Suprapubic skin (tissue), 4 donors: ENCODE data around the gene ST6GALNAC1. TPM values are rescaled to one million over a fixed set of nuclear protein-coding genes. Genes with fewer than 3 reads are reported as not detected.

ENCODE experiments used
- DNase-seq, 2 donors: peaks; one replicate each; pipeline ENCODE4 v3.0.0-alpha.2; 2019; ENCODE audit warnings: low spot score in 2 of 2
- H3K27ac ChIP-seq: fragments of 200-600 bp; sonication (generic); one replicate; pipeline ENCODE4 v1.5.1; 2019
- H3K27me3 ChIP-seq: fragments of 200-600 bp; sonication (generic); one replicate; pipeline ENCODE4 v1.5.1; 2019
- H3K36me3 ChIP-seq: fragments of 200-600 bp; sonication (generic); one replicate; pipeline ENCODE4 v1.5.1; 2019
- H3K4me1 ChIP-seq: fragments of 200-600 bp; sonication (generic); one replicate; pipeline ENCODE4 v1.5.1; 2019
- H3K4me3 ChIP-seq: fragments of 200-600 bp; sonication (generic); one replicate; pipeline ENCODE4 v1.5.1; 2019; ENCODE audit warnings: mild to moderate bottlenecking
- H3K9me3 ChIP-seq: fragments of 200-600 bp; sonication (generic); one replicate; pipeline ENCODE4 v1.5.1; 2019
- EP300 ChIP-seq: sonication (generic); formaldehyde crosslinking; IDR thresholded peaks from one replicate; pipeline ENCODE4 v1.6.1; 2017; ENCODE audit warnings: antibody characterized with exemption
- POLR2A ChIP-seq, 2 donors: fragments of 450-650 bp; IDR thresholded peaks; one replicate each; pipeline ENCODE4 v1.6.1; 2017; ENCODE audit warnings: antibody characterized with exemption in 2 of 2, mild to moderate bottlenecking in 2 of 2, moderate library complexity in 2 of 2
- POLR2AphosphoS5 ChIP-seq, 3 donors: sonication (generic); formaldehyde crosslinking; IDR thresholded peaks; one replicate each; pipeline ENCODE4 v1.6.1; 2017; ENCODE audit warnings: antibody characterized with exemption in 3 of 3
- WGBS: methylation state at CpG from one replicate; pipeline ENCODE4 v1.1.5; 2018; 5-methylcytosine and 5-hydroxymethylcytosine counted together
- total RNA-seq, 4 donors: library from RNA; depleted of rRNA; stranded (reverse); fragments of >200 nt; gene quantifications; one replicate each; pipeline ENCODE4 v1.1.0, GENCODE V29; 2016
- TF ChIP-seq, protein P1 (sequence below), 2 donors: fragments of 200-600 bp in 1 of 2; fragments of 450-650 bp in 1 of 2; sonication (generic) in 1 of 2; IDR thresholded peaks; one replicate each; pipeline ENCODE4 v1.5.1; 2016 to 2019; ENCODE audit warnings: antibody characterized with exemption in 2 of 2, mild to moderate bottlenecking in 1 of 2, moderate library complexity in 1 of 2

Gene ST6GALNAC1, protein sequence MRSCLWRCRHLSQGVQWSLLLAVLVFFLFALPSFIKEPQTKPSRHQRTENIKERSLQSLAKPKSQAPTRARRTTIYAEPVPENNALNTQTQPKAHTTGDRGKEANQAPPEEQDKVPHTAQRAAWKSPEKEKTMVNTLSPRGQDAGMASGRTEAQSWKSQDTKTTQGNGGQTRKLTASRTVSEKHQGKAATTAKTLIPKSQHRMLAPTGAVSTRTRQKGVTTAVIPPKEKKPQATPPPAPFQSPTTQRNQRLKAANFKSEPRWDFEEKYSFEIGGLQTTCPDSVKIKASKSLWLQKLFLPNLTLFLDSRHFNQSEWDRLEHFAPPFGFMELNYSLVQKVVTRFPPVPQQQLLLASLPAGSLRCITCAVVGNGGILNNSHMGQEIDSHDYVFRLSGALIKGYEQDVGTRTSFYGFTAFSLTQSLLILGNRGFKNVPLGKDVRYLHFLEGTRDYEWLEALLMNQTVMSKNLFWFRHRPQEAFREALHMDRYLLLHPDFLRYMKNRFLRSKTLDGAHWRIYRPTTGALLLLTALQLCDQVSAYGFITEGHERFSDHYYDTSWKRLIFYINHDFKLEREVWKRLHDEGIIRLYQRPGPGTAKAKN
- 1 to 10 TPM in 3 of 4 donors, under 1 TPM in 1; 0.38 to 3.7 (median 1.3) TPM for total RNA-seq

DNA sequence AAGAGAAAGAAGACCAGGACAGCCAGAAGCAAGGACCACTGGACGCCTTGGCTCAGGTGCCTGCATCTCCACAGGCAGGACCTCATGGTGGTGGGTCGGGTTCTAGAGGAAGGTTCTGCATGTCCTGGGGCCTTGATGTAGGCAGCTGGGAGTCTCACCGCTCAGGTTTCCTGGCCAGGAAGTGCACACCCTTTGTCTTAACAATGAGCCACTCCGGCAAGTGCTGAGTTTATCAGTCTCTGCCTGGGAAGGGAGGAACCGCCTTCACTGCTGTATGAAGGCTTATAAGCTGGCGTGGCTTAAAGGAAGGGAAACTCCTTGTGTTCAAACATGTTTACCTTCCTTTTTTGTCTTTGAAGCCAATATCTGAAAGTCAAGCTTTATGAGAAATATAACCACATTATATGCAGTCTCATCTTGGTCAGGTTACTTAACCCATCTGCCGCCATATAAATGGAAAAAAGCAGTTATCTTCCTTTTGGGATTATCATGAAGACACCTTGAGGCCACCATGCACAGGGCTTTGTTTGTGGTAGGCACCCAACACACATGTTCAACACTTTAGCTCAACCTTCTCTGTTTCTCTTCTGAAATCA, at the start of gene ST6GALNAC1:
Gene ST6GALNAC1, minus strand, starts transcription at position 205 of the 596 bp plus-strand sequence. Its CDS starts 119 bp downstream, at position 86.
- Histone ChIP-seq H3K4me1 (peaks cover 11% of the 10 kb centered on the region), H3K9me3 (no peaks in the 10 kb centered on the region)
- WGBS = 52% methylated on average over 7 of the region's 7 CpGs

DNA sequence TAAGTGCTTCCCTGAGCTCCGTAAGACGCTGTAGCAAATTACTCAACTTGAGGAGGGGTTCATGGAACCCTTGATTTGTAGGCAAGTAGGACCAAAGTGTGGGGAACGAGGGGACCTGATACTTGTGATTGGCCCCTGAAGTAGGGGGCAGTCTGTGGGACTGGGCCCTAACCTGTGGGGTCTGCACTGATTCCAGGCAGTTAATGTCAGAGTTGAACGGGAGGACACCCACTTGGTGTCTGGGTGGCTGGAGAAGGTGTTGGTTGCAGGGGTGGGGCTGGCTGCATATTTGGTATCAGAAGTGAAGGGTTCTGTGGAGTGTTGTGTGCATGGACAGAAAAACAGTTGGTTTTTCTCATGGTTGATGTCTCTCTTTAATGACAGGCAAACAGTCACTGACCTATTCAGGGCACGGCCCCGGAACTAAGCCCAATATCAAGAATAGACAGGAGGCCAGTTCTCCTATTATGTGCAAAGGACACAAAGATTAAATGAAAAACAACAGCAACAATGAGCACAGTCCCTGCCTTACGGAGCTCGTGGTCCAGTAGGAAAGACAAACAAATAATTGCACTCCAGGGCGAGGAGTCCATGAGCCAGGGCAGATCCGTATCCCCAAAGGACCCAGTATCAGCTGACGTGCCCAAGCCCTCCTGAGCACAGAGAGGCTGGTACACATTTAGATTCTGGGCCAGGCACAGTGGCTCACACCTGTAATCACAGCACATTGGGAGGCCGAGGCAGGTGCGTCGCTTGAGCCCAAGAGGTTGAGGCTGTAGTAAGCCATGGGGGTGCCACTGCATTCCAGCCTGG, 48.0 kb upstream of the ST6GALNAC1 start:
- DNase-seq = no peak
- no peaks in the 10 kb centered on the region for H3K36me3 ChIP-seq
- TF ChIP-seq POLR2AphosphoS5 (IDR thresholded peaks at IDR 0.05) (no peak), EP300 (no peak), POLR2A (IDR thresholded peaks at IDR 0.05) (no peak)
- TF ChIP-seq, protein P1, sequence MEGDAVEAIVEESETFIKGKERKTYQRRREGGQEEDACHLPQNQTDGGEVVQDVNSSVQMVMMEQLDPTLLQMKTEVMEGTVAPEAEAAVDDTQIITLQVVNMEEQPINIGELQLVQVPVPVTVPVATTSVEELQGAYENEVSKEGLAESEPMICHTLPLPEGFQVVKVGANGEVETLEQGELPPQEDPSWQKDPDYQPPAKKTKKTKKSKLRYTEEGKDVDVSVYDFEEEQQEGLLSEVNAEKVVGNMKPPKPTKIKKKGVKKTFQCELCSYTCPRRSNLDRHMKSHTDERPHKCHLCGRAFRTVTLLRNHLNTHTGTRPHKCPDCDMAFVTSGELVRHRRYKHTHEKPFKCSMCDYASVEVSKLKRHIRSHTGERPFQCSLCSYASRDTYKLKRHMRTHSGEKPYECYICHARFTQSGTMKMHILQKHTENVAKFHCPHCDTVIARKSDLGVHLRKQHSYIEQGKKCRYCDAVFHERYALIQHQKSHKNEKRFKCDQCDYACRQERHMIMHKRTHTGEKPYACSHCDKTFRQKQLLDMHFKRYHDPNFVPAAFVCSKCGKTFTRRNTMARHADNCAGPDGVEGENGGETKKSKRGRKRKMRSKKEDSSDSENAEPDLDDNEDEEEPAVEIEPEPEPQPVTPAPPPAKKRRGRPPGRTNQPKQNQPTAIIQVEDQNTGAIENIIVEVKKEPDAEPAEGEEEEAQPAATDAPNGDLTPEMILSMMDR (IDR thresholded peaks at IDR 0.05) = no peak
- no peak overlapping the region for H3K27ac ChIP-seq
- no peaks in the 10 kb centered on the region for H3K9me3 ChIP-seq
- no peak overlapping the region for H3K4me3 ChIP-seq
- peaks cover 51% of the 10 kb centered on the region for H3K4me1 ChIP-seq
- WGBS = 95% methylated on average over 14 of the region's 14 CpGs
- no peaks in the 10 kb centered on the region for H3K27me3 ChIP-seq

More for the DNA sequence above, at the start of gene ST6GALNAC1:
- TF ChIP-seq, protein P1 (IDR thresholded peaks at IDR 0.05) = no peak
- TF ChIP-seq EP300 (no peak), POLR2A (IDR thresholded peaks at IDR 0.05) (no peak)
- H3K4me3 ChIP-seq = no peak within 1 kb of the TSS
- DNase-seq = peak in 1 of 2 donors; percentile 43
- H3K27ac ChIP-seq = peak within 1 kb of the TSS; percentile 34
- no peaks in the 10 kb centered on the region for H3K27me3 ChIP-seq
- H3K36me3 ChIP-seq = no peaks in the 10 kb centered on the region

DNA sequence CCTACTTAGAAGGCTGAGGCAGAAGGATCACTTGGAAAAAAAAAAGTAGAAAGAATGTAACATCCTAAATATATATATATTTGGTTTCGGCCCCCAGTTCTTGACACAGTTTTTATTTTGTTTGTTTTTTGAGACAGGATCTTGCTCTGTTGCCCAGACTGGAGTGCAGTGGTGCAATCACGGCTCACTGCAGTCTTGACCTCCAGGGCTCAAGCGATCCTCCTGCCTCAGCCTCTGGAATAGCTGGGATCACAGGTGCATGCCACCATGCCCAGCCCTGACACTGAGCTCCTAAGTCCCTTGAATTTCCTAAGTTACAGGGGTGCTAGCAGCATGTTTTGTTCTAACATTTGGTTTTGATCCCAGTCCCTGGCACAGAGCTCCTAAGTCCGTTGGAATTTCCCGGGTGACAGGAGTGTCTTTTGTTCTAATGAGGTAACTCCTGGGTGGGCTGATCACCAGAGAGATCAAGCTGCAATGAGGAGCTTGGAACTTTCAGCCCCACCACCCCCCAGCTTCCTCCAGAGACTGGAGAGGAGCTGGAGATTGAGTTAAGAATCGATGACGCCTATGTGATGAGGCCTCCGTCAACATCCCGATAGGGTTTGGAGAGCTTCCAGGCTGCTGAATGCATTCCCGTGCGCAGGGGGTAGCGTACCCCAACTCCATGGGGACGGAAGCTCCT, 47.2 kb upstream of the ST6GALNAC1 start:
- Histone ChIP-seq H3K4me1 (peaks cover 52% of the 10 kb centered on the region), H3K4me3 (no peak overlapping the region), H3K36me3 (no peaks in the 10 kb centered on the region), H3K9me3 (no peaks in the 10 kb centered on the region), H3K27ac (no peak overlapping the region), H3K27me3 (no peaks in the 10 kb centered on the region)
- TF ChIP-seq POLR2A (IDR thresholded peaks at IDR 0.05) = no peak
- TF ChIP-seq, protein P1 (IDR thresholded peaks at IDR 0.05) = no peak
- no peak for TF ChIP-seq EP300
- no peak for TF ChIP-seq POLR2AphosphoS5 (IDR thresholded peaks at IDR 0.05)
- 77% methylated on average over 12 of the region's 13 CpGs for WGBS
- no peak for DNase-seq

DNA sequence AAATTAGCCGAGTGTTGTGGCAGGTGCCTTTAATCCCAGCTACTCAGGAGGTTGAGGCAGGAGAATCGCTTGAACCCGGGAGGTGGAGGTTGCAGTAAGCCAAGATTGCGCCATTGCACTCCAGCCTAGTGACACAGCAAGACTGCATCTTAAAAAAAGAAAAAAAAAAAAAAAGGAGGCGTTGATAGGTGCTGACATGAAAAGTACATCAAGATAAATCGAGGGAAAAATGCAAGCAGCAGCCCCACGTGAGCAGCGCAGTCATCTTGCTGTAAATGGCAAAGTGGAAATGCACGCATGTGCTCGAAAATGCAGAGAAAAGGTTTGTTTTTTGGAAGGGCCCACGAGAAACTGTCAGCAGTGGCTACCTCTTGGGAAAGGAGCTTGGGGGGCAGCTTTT, 46.3 kb upstream of the ST6GALNAC1 start:
- WGBS = 86% methylated on average over 11 of the region's 11 CpGs
- peaks cover 1% of the 10 kb centered on the region for H3K36me3 ChIP-seq

More for the DNA sequence above, 46.3 kb upstream of the ST6GALNAC1 start:
- Histone ChIP-seq H3K4me3 (no peak overlapping the region), H3K4me1 (peaks cover 51% of the 10 kb centered on the region), H3K27me3 (no peaks in the 10 kb centered on the region), H3K9me3 (no peaks in the 10 kb centered on the region), H3K27ac (no peak overlapping the region)
- no peak for DNase-seq
- TF ChIP-seq EP300 (no peak), POLR2A (IDR thresholded peaks at IDR 0.05) (no peak), POLR2AphosphoS5 (IDR thresholded peaks at IDR 0.05) (no peak)
- TF ChIP-seq, protein P1 (IDR thresholded peaks at IDR 0.05) = no peak
